ENCODE results near the gene SOX10.
A peak's percentile ranks its signal among the peaks of the same experiment; 100 is the strongest.
"Not testable (repeated sequence)": the region's sequence is repeated elsewhere in the genome, so short reads cannot be mapped to it uniquely, and the experiment has no call there.

The SOX10 gene

DNA sequence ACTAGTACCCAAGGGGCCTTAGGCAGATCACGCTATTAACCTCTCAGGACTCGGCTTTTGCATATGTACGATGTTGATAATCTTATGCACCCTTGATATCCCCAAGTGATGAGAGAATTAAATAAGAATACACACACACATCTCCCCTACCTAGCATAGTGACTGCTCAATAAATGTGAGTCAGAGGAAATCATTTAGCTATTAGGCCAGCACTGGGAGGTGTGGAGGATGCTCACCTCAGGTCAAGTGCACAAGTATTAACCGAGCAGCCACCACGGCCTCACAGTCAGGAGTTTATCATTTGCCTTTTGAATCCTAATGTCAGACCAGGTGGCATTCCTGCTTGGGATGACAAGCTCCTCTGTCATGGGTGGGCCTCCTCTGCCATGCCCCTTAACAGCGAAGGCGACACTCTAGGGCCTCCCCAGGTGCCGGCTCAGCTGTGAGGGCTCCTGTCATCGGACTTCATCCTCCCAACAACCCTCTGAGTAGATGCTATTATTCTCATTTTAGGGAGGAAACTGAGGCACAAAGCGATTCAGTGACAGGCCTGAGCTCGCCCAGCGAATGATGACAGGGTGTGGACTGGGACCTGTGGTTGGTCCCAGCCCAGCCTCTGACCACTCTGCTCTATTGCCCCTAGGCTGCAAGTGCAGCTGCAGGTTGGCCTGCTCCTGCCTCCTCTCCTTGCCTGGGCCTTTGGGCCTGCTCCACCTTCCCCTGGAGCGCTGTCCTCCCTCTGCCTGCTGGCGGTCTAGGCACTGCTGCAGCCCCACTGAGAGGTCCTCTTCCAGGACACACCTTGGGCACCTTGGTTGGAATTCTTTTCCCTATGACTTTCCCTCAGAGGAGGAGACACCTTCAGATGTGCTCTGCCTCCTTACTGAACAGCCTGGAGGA, 5.0 kb upstream of the SOX10 start:
- DNase-seq: no peak

DNA sequence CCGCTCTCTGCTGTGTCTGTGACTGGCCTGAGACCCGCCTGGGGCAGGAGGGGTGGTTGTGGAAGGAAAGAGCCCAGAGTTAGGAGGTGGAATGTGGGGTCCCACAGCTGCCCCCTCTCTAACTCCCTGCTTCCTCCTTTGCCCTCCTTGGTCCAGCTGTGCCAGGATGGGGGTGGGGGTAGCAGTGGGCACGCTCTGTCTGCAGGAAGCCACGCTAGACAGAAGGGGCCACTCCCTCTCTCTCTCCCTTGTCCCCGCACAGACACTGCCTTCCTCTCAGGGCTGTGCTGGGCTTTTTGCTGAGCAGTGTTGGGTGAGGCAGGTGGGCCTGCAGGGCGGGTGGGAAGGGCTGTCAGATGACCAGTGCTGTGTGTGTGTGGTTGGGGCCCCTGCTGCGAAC, 2.0 kb upstream of the SOX10 start:
- DNase-seq: peak in 2 of 58 donors; percentile 57 to 66

DNA sequence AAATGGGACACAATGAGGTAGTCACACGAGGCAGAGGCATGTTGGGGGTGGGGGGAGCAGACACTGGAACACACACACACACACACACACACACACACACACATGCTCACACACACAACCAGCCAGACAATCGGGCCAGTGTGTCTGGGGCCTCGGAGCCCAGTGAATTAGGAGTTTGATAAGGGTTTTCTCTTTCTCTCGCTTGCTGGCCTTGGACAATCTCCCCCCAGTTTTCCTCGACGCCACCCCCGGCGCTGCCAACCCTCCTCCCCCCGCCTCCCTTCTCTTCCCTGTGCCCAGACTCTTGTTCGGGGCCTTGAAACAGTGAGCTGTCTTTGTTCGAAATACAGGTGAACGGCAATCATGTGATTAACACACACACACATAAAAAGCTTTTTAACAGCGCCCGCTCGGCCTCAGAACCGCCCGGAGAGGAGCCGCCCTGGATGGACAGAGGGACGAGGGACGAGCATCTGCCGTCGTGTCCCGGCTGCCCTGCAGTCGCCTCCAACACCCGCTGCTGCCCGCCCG, 1.5 kb upstream of the SOX10 start:
- peak in 51 of 58 donors; percentile 20 to 94 (median 73) for DNase-seq

DNA sequence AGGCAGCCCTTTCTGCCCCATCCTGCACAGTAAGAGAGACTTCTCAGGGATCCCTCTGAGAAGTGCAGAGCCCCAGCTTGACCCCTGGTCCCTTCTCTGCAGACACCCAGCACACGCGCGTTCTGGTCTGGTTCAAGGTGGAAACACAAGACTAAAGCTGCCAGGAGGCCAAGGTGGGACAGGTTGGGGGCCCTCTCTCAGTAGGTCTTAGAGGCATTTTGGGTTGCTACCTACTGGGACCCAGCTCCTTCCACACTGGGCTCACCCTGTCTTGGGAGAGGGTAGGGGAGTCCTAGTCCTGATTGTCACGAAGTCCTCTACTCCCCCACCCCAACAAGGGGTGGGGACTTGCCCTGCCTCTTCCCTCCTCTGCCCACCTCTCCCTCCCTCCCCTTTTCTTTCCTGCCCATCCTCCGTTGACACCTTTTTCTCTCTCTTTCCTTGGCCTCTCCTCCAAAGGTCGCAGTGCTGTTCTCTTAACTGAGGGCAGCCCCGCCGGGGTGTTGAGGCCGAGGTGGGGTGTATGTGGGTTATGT, 763 bp upstream of the SOX10 start:
- DNase-seq: peak in 2 of 58 donors; percentile 62 to 70

DNA sequence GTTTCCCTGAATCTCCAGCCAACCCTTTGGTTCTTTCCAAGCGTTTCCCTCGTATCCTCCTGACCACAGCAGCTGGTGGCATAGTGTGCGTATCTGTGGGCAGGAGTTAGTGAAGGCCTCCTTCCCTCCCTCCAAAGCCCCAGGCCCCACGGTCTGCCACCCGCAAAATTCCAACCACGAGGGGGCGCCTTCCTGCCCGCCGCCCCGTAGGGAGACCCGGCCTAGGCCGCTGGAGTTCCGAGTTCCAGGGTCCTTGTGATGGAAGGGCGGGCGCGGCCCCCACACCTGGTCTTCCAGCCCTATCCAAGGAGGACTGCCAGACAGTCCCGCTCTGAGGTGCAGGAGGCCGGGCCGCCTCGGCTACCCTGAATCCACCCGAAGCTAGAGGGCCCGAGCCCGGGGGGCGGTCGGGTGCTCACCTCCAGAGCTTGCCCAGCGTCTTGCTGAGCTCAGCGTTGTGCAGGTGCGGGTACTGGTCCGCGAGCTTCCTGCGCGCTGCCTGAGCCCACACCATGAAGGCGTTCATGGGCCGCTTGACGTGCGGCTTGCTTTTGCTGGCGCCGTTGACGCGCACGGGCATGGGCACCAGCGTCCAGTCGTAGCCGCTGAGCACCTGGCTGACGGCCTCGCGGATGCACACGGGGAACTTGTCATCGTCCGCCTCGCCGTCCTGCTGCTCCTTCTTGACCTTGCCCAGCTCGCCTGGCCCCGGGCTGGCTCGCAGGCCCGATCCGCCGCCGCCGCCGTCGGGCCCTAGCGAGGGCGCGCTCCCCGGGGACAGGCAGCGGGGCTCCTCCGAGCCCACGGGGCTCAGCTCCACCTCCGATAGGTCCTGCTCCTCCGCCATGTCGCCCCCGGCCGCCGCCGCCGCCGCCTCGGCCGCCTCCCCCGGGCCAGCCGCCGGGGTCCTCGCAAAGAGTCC, 1.2 kb downstream of the SOX10 start:
- DNase-seq: peak in 4 of 58 donors; percentile 27 to 41 (median 37)

DNA sequence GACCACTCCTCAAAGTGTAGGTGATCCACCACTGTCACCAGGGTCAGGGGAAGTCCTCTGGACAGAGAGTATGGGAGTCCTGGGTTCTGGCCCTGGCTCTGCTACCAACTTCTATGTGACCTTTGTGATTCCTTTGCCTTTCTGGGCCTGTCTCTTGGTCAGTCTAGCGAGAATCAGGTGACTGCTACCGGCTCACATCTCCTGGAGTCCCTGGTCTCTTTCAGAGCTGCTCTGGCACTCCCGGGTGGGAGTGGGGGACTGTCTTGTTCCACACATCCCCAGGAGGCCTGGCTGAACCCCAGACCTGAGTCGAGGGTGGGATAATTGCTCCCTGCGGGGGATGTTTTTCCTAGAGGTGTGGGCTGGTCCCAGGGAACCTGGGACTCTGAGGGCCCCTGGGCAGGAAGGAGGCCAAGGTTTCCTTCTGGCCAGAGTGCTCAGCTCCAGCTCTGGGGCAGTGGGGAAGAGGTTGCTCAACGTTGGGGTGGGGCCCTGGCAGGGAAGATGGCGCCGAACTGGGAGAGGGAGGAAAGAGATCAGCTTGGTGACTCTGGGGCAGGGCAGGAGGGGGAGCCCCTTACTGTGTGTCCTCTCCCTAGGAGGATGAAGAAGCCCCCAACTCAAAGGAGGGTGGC, 2.1 kb downstream of the SOX10 start:
- no peak for DNase-seq

DNA sequence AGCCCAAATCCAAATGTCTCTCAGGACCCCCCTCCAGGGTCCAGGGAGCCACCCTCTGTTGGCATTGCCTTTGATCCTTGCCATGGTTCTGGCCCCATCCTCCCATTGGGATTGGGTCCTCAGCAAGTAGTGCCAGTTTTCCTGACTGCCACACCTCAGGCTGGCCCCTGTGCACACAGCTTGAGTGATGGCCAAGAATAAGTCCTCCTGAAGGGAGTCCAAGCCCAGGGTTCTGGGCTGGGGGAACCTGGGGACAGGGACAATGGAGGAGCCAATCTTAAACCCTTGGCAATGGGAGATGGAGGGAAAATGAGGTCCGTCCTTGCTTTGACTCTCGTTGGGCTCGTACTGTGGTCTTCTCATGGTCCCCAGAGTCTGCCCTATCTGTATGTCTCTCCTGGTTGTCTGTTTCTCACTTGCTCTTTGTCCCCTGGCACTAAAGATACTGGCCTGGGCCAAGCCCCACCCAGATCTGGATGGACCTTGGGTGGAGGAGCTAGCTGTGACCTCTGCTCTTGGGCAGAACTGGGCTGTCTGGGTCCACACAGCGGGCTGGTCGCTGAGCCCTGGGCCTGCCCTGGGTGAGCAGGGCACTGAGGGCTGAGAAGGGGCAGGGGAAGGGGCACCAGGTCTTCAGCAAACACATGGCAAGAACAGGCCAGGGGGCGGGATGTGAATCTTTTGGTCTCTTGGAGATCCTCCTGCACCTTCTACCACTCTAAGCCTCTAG, 2.9 kb downstream of the SOX10 start:
- DNase-seq: peak in 1 of 58 donors; percentile 36

DNA sequence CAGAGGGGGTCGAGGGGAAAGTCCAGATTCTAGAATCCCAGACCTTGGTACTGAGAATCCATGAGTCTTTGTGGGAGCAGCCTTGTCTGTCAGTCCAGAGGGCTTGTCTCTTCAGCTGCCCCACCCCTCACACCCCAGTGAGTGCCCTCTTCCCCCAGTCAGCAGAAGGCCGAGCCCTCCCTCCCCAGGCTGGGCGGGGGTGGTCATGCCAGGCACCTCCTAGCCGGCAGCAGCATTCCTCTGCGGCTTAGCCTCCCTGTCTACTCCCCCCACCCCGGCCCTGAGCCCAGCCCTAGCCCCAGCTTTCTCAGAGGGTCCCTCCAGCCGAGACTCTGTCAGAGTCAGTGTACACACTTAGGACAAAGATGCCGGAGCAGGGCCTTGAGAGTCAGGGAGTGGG, 4.6 kb downstream of the SOX10 start:
- peak in 10 of 58 donors; percentile 32 to 53 (median 42) for DNase-seq

DNA sequence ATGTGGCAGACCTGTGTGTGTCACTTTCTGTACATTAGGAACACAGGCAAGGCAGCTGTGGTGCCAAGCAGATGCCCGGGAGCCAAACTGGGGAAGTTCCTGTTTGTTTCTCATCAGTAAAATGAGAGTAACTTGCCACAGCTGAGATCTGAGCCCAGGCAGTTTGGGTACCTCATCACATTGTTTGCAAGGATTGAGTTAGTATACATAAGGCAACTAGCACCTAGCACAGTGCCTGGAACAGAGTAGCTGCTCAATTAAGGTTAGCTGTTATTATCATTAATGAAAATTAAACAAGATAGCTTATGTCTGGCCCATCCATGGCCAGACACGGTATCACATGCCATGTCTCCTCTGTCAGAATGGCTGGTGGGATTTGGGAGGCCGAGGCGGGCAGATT, 7.8 kb downstream of the SOX10 start:
- DNase-seq: no peak

DNA sequence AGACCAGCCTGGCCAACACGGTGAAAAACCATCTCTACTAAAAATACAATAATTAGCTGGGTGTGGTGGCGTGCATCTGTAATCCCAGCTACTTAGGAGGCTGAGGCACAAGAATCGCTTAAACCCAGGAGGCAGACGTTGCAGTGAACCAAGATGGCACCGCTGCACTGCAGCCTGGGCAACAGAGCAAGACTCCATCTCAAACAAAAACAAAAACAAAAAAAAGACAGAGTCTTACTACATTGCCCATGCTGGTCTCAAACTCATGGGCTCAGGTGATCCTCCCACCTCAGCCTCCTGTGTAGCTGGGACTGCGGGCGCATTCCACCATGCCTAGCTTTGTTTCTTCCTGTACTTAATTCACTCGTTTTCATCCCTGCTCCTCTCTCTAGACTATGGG, 8.3 kb downstream of the SOX10 start:
- not testable (repeated sequence) for DNase-seq

DNA sequence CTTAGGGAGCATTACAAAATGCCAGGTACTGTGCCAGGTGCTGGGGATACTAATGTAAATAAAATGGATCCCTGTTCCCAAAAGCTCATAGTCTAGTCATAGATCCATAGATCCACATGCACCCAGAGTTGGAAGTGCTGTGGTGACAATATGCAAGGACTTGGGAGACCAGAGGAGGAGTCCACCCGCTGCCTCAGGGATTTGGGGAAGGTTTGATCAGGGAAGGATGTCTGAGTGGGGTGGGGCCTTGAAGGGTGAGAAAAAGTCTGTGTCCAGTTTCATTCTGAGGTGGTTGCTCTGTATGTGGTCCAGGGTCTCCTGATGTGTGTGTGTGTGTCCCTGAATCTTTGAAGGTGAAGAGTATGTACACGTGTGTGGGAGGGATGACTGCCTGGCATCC, 9.2 kb downstream of the SOX10 start:
- DNase-seq: no peak

DNA sequence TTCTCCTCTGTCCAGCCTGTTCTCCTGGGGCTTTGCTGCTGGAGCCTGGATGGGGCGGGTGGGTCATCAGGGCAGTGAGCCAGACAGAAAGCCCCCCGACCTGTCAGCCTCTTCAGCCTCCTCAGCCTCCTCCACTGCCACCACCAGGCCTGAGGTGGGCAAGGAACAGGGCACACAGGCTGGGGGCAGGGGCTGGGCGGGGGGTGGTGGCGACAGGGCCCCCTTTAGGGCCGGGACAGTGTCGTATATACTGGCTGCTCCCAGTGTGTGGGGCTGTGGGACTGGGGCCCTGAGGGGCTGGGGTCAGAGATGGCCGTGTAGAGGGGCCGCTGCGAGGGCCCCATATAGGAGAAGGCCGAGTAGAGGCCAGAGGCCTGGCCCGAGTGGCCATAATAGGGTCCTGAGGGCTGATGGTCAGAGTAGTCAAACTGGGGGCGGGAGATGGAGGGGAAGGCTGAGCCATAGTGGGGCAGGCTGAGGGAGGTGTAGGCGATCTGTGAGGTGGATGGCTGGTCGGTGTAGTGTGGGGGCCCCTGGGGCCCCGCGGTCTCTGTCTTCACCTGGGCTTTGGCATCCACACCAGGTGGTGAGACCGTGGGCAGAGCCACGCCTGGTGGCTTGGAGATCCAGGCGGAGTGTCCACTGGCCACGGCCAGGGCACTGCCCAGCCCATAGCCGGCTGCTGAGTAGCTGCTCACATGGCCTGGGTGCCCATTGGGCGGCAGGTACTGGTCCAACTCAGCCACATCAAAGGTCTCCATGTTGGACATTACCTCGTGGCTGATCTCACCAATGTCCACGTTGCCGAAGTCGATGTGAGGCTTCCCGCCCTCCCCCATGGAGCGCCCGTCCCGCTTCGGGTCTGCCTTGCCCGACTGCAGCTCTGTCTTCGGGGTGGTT, 10.8 kb downstream of the SOX10 start:
- DNase-seq: no peak

DNA sequence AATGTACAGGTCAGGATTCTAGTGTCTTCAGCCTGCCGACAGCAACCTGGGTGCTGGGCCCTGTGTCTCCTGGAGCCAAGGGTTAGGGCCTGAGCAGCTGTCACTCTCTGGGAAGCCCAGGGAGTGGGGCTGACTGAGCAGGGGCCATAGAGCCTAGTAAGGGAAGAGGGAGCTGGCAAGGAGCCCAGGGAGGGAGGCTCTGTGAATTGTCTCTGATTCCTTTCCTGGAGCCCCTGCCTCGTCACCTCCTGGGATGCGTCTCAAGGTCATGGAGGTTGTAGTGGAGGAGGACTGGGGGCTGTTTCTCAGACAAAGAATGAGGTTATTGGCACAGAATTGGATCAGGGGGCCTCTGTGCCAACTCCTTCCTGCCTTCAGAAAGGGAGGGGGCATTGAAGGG, 11.8 kb downstream of the SOX10 start:
- DNase-seq: peak in 3 of 58 donors; percentile 38 to 68 (median 41)

DNA sequence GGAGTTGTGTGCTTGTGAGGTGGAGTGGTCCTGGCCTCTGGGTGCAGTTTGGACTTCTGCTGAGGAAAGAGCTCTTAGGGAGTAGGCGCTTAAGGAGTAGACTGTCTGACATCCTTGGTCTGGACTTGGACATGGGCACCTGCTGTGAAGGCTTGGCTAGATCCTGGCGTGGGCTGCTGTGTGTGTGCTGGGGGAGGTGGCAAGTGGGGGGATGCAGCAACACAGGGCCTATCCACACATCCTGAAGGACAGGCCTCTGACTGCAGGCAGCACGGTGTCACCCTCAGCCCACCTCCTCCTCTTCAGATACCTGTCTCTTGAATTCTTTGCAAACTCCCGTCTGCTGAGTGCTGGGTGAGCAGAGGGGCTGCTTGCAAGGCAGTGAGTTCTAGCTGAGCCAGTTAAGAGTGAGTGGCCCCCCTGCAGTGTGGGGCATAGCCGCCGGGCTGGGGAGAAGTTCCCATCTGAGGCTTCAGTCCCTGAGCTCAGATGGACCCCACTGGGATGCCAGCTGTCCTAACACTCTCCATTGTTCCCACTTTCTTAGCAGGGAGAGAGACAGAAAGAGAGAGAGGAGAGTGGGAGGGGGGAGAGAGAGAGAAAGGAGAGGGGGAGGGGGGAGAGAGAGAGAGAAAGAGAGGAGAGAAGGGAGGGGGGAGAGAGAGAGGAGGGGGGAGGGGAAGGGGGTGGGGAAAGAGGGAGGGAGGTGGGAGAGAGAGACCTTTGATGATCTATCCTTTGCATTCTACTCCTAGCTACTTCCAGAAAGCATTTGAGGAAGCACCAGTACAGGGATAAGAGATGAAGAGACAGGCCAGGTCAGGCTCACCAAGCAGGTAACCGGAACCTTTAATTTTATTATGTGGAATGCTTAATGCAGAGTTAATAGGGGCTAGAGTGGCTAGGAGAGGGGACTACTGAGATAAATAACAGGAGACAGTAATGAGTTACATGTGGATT, 12.6 kb downstream of the SOX10 start:
- DNase-seq: peak in 1 of 58 donors; percentile 26

DNA sequence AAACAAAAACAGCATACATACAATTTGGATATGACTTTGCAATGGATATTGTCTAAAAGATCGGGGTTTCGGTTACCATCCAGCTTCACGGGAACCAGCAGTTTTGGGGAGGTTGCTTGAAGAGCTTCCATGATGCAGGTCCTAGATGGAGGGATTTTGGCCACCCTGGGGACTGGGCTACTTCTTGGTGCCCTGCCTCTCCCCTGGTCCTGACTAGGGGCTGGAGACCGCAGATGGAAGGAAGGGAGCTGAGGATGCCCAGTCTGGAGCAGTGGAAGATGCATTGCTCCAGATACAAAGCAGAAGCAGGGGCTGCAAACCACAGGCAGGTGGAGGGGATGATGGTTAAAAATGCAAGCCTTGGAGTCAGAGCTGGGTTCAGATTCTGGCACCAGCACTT, 13.5 kb downstream of the SOX10 start:
- DNase-seq: no peak

DNA sequence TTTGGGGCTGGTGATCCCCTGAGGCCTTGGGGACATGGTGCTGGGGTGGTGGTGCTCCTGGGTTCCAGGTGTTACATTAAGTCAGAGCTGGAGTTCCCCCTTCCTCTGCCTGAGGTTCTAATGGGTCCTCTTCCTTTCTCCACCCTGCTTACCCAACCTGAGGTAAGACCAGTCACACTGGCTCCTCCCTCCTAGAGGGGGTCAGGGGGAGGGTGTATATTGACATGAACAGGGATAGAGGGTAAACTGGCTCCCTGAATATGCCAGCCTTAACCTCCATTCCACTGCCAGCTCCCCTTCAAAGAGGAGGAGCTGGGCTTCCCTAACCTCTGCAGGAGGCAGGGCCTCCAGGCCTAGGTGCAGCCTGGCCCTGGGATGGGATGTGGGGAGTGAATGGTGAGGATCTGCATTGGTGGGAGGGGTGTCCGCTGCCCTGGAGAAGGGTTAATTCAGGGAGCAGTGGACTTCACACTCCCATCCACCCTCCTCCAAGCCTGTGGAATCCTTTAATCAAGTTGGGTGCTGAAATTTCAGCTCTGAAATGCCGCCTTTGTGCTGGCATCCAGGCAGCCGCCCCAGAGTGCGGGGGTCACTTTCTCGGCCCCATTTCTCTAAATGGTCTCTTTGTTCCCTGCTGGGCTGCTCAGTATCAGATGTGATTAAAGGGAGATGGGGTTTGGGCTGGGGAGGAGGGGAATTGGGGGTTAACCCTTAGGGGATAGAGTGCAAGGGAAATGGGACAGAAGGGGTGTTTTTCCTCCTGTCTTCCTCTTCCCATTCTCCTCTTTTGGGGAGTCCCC, 15.7 kb downstream of the SOX10 start:
- DNase-seq: peak in 44 of 58 donors; percentile 15 to 83 (median 61)

All from anterior cingulate cortex (tissue), 58 donors.